HG02870 (cell line): Measurements from ENCODE around the gene C2orf76.
"Not testable (repeated sequence)": the region's sequence is repeated elsewhere in the genome, so short reads cannot be mapped to it uniquely, and the experiment has no call there.

Experiments used
- ATAC-seq: cut with Tn5 transposase; IDR thresholded peaks from one replicate; pipeline ENCODE4 v1.9.1; 2021; ENCODE audit warnings: mild to moderate bottlenecking, moderate library complexity; ENCODE audit not compliant: unreplicated experiment

The C2orf76 gene

GRCh38 chr2:119366649-119367471 is at the start of gene C2orf76, which contains the start of gene DBI:
Gene C2orf76, minus strand, starts transcription at chr2:119366834. Its CDS starts 26,875 bp downstream, at chr2:119339959.
Gene DBI, plus strand, starts transcription at chr2:119366977. Its CDS starts 75 bp downstream, at chr2:119367052.
- ATAC-seq = peak; percentile 94

GRCh38 chr2:119415630-119416029 is 49.0 kb upstream of the C2orf76 start:
- no peak for ATAC-seq

GRCh38 chr2:119414894-119415293 is 48.3 kb upstream of the C2orf76 start:
- ATAC-seq = no peak

- no peak for ATAC-seq
These were observed 42.9 kb upstream of the C2orf76 start for GRCh38 chr2:119409506-119409905.

- ATAC-seq = no peak
These were observed 41.6 kb upstream of the C2orf76 start for GRCh38 chr2:119408221-119408619.

GRCh38 chr2:119407430-119408220 is 41.0 kb upstream of the C2orf76 start:
- ATAC-seq = no peak

GRCh38 chr2:119405151-119405550 is 38.5 kb upstream of the C2orf76 start:
- no peak for ATAC-seq

GRCh38 chr2:119403618-119404017 is 37.0 kb upstream of the C2orf76 start:
- not testable (repeated sequence) for ATAC-seq

- no peak for ATAC-seq
These were observed 36.3 kb upstream of the C2orf76 start for GRCh38 chr2:119402645-119403560.

GRCh38 chr2:119402106-119402505 is 35.5 kb upstream of the C2orf76 start:
- no peak for ATAC-seq

- no peak for ATAC-seq
These were observed 30.6 kb upstream of the C2orf76 start for GRCh38 chr2:119397196-119397595.

GRCh38 chr2:119393971-119394748 is 27.5 kb upstream of the C2orf76 start:
- ATAC-seq = no peak

- no peak for ATAC-seq
These were observed 23.1 kb upstream of the C2orf76 start for GRCh38 chr2:119389615-119390306.

GRCh38 chr2:119387381-119388129 is 20.9 kb upstream of the C2orf76 start:
- ATAC-seq = peak; percentile 79

GRCh38 chr2:119385466-119385865 is 18.8 kb upstream of the C2orf76 start:
- ATAC-seq = no peak

- ATAC-seq = no peak
These were observed 18.3 kb upstream of the C2orf76 start for GRCh38 chr2:119384971-119385370.

- no peak for ATAC-seq
These were observed 16.9 kb upstream of the C2orf76 start for GRCh38 chr2:119383410-119384140.

- ATAC-seq = no peak
These were observed 11.9 kb upstream of the C2orf76 start for GRCh38 chr2:119378566-119378965.
